Measurements from ENCODE around the gene ZNF385A.

DNA sequence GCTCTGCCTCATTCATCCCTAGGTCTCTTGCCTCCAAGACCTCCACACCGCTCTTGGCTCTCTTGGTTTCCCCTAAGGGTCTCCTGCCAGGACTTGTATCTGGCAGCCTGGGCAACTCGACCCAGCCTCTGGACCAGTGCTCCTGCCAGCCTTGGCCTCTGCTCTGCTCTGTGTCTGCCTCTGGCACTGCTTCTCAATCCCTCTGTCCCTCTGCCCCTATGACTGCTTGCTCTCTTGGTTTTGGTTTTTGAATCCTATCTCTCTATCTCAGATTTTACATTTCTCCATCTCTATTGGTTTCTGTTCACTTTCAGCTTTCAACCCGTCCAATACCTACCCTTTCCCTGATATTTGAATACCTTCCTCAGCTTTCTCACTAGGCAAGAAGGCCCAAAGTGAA is 28.3 kb upstream of the ZNF385A start:
- TF ChIP-seq, protein P1, sequence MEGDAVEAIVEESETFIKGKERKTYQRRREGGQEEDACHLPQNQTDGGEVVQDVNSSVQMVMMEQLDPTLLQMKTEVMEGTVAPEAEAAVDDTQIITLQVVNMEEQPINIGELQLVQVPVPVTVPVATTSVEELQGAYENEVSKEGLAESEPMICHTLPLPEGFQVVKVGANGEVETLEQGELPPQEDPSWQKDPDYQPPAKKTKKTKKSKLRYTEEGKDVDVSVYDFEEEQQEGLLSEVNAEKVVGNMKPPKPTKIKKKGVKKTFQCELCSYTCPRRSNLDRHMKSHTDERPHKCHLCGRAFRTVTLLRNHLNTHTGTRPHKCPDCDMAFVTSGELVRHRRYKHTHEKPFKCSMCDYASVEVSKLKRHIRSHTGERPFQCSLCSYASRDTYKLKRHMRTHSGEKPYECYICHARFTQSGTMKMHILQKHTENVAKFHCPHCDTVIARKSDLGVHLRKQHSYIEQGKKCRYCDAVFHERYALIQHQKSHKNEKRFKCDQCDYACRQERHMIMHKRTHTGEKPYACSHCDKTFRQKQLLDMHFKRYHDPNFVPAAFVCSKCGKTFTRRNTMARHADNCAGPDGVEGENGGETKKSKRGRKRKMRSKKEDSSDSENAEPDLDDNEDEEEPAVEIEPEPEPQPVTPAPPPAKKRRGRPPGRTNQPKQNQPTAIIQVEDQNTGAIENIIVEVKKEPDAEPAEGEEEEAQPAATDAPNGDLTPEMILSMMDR (conservative IDR thresholded peaks at IDR 0.05; ENCODE audit: low read length): no peak
- TF ChIP-seq EZH2phosphoT487 (IDR thresholded peaks at IDR 0.05; ENCODE audit: borderline replicate concordance, low read depth, low read length): no peak

All from OCI-LY7 (cell line).